Measurements from ENCODE around the gene MSH5. TPM values are rescaled to one million over a fixed set of nuclear protein-coding genes. Genes with fewer than 3 reads are reported as not detected.

MSH5 gene
- total and polyA plus RNA-seq, 9 of the 15 experiments (the other 6 are each of a cell fraction or from before 2014, with no cell fraction given) = 12.5 to 104 (median 46.6) TPM

- TF ChIP-seq CREB1 (IDR thresholded peaks at IDR 0.05) = no peak
- no peak for TF ChIP-seq CREB1 (CRISPR knock-in tag; IDR thresholded peaks at IDR 0.05)
- TF ChIP-seq CTCF (IDR thresholded peaks at IDR 0.05 in 2 of 3, conservative IDR thresholded peaks at IDR 0.05 in 1 of 3; ENCODE audit: insufficient read depth in 2 of 3, low read depth in 1 of 3, low read length in 3 of 3) = peak; percentile 90 to 92 (median 91)
- no peak for TF ChIP-seq ILK (tag; IDR thresholded peaks at IDR 0.05; ENCODE audit: borderline replicate concordance, low read depth)
- no peak for TF ChIP-seq MEF2D (tag; conservative IDR thresholded peaks at IDR 0.05; ENCODE audit: low read depth)
- TF ChIP-seq MTF1 (CRISPR knock-in tag; IDR thresholded peaks at IDR 0.05; ENCODE audit: borderline replicate concordance) = no peak
- TF ChIP-seq FOXK1 (CRISPR knock-in tag; IDR thresholded peaks at IDR 0.05; ENCODE audit: borderline replicate concordance) = peak; percentile 68; the same call in 1 of the 2 replicates
- TF ChIP-seq U2AF1 (optimal IDR thresholded peaks at IDR 0.05; ENCODE audit: low read depth, low read length) = no peak
- no peak for TF ChIP-seq SOX6 (IDR thresholded peaks at IDR 0.05)
- TF ChIP-seq MTA1 (IDR thresholded peaks at IDR 0.05; ENCODE audit: borderline replicate concordance) = 0 out of 2 replicates have a peak, but pooled peaks have one; percentile 51
- peak; percentile 56; the same call in 1 of the 2 replicates for TF ChIP-seq CC2D1A (IDR thresholded peaks at IDR 0.05)
- no peak for TF ChIP-seq TOE1 (IDR thresholded peaks at IDR 0.05; ENCODE audit: borderline replicate concordance)
- TF ChIP-seq TOE1 (CRISPR knock-in tag; IDR thresholded peaks at IDR 0.05; ENCODE audit: borderline replicate concordance, low read depth) = no peak
- peak; percentile 66 for TF ChIP-seq CREM (IDR thresholded peaks at IDR 0.05; ENCODE audit: low read depth)
- TF ChIP-seq TCF7 (IDR thresholded peaks at IDR 0.05; ENCODE audit: borderline replicate concordance) = no peak
- peak; percentile 36; the same call in 1 of the 2 replicates for TF ChIP-seq ZNF384 (IDR thresholded peaks at IDR 0.05; ENCODE audit: low read depth, low read length)
- 0 out of 2 replicates have a peak, but pooled peaks have one; percentile 24 for TF ChIP-seq ETV1 (tag; conservative IDR thresholded peaks at IDR 0.05; ENCODE audit: low read depth)
- TF ChIP-seq ZBTB7A (IDR thresholded peaks at IDR 0.05; ENCODE audit: borderline replicate concordance, control insufficient read depth, low read depth, low read length) = 0 out of 2 replicates have a peak, but pooled peaks have one; percentile 50
- peak in 1 of 2 experiments; percentile 34; a peak in 1 of 4 replicates for TF ChIP-seq MAZ (CRISPR knock-in tag; conservative IDR thresholded peaks at IDR 0.05 in 1 of 2, IDR thresholded peaks at IDR 0.05 in 1 of 2)
- TF ChIP-seq XRCC5 (IDR thresholded peaks at IDR 0.05; ENCODE audit: low read depth, low read length) = 0 out of 2 replicates have a peak, but pooled peaks have one; percentile 23
- peak; percentile 80 for TF ChIP-seq PKNOX1 (IDR thresholded peaks at IDR 0.05)
- TF ChIP-seq FOXK2 (conservative IDR thresholded peaks at IDR 0.05 in 1 of 2, IDR thresholded peaks at IDR 0.05 in 1 of 2; ENCODE audit: low read depth in 2 of 2) = 0 out of 4 replicates have a peak, but pooled peaks of 1 of the 2 experiments have one; percentile 32
- TF ChIP-seq ZNF561 (CRISPR knock-in tag; conservative IDR thresholded peaks at IDR 0.05) = no peak
- no peak for TF ChIP-seq KDM4B (IDR thresholded peaks at IDR 0.05; ENCODE audit: borderline replicate concordance in 2 of 2, low read depth in 1 of 2)
Measured at GRCh38 chr6:31791324-31792089, 51.7 kb downstream of the MSH5 start (continued).
